GM19463 (cell line): ENCODE measurements around the gene SORBS1.
"Not testable (repeated sequence)": the region's sequence is repeated elsewhere in the genome, so short reads cannot be mapped to it uniquely, and the experiment has no call there.

ENCODE experiments used
- ATAC-seq: cut with Tn5 transposase; IDR thresholded peaks from one replicate; pipeline ENCODE4 v1.9.1; 2021; ENCODE audit warnings: mild to moderate bottlenecking, moderate library complexity; ENCODE audit not compliant: unreplicated experiment

The SORBS1 gene

DNA sequence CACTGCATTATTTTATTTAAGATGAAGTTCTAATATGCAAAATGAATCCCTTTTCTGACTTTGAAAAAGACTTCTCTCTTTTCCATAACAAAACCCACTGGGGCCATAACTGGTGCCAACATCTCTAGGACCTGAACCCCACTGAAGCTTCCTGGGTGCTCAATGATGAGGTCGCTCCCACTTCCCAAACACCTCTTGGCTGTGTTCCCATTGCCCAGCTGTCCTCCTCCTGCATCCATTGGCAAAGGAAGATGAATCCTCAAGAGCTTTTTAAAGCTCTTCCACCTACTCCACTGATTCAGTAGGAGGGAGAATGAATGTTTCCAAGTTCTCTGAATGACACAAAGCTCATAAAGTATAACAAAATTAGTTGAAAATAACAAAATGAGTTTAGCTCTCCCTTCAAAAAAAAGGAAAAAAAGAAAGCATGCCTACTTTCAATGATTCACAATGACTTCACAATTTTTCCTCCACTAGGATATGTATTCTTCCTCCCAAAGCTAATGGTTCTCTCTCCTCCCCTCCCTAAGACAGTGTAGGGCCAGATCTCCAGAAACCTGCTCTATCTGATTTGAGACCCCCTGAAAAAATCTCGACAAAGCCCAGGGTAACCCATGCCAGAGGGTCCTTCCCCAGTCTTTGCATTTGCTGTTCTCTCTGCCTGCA, 64.8 kb downstream of the SORBS1 start:
- no peak for ATAC-seq

DNA sequence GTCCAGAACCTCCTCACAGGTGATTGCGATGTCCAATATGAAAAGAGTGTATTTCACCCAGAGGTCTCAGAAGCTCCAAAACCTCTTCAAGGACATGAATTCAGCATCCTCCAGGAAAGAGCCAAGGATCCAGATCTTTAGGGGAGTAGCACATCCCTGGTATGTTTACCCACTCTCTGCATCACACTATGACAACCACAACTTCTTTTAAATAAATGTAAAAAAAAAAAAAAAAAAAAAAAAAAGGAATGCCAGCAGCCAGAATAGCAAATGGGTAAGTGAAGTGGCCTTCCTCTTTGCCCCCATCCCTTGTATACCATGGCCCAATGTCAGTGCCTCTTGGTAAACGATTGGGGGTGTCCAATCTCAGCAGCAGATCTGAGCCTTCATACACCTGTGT, 67.3 kb downstream of the SORBS1 start:
- ATAC-seq = no peak

DNA sequence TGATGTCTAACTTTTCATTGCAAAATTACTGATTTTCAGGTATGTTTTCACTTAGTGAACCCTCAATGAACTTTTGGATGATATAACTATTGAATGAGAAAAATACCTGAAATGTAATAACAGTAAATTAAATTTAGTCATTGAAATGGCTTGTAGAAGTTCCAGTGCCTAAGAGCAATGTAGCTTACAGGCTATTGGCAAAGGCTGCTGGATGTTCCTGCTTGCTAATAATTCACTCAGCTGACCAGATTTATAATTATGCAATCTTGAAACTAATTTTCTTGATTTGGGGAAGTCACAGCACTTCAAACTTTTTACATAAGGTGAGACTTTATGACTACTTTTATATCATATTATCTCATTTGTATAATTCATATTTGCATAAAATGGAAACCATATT, 73.2 kb downstream of the SORBS1 start:
- no peak for ATAC-seq

DNA sequence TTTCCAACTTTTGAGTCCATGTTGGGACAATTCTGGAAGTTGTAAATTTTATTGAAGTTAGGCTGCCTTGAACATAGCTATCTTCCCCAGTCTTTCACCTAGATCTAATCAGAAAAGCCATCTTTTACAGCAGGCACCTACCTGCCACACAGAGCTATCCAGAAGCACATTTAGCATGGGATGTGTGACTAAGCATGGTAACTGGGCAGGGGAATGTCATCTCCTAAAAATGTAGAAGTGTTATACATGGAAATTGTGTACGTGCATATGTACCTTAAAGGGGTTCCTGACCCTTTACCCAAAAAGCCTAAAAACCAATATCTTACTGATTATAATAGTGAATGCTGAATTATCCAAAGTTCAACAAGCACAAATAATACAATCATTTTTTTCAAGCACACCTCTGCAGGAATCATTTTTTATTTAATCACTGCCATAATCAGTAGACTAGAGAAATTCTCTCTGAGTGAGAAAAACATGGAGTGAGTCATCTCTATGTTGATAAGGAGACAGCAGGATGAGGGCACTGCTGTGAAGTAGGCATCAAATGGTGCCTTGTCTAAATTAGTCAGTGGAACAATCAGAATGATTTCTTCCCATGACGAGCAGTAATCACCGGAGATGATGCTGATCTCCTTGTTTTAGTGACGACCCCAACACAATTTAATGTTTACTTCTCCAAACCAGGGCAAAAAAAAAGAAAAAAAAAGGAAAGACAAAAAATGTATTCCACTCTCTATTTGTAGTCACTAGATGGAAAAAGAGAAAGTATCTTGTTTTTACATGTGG, 75.9 kb downstream of the SORBS1 start:
- ATAC-seq = no peak

DNA sequence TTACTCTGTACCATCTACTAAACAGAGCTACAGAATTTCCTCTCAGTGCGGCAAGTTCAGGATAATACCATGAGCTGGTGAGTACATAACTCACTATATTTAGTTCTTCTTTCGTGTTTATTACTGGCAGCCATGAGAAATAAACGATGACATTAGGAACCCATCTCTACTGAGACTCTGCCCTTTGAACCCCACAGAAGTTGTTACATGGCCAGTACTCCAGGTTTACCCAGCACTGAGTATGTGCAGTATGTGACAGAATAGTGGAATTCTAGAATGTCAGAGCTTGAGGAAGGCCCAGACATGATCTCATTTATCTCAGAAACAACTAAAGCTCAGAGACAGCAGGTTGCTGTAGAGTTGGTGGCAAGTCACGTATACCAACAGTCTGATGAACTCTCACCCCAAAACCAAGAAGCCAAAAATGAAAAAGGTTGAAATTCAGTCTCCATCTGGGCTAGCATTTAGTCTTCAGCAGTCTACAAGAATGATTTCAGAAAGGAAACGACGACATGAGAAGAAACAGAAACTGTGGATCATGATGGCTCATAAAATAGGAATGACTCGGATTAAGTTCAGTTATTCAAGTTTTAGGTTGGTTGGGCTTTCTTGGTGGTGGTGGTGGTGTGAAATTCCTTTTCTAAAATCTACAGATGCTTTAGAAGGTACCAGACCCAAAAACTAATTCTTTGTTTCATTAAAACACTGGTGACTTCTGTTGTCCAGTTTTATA, 78.5 kb downstream of the SORBS1 start:
- ATAC-seq = no peak

DNA sequence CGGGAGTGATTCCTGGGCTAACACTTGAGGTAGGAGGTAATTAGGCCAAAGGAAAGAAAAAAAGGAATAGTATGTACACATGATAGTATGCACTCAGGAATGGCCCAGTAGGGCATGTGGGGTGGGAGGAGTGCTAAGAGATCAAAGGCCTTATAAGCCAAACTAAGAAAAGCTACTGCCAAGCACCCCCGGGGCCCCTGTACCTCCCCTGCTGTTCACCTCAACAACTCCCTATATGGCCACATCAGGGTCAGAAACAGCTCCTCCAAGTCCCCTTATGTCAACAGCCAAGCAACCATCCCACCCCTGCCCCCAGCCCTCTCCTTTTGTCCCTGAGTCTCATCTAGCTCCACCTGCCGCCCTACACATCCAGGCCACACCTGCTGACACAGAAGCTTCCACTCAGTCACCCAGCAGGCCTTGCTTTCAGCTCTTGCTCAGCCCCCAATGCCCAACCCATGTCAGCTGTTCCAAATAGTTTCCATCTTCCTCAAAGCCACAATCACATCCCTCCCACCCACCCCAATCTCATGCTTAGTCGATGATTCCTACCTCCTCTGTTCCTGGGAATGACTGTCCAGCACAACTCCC, 80.2 kb downstream of the SORBS1 start:
- no peak for ATAC-seq

DNA sequence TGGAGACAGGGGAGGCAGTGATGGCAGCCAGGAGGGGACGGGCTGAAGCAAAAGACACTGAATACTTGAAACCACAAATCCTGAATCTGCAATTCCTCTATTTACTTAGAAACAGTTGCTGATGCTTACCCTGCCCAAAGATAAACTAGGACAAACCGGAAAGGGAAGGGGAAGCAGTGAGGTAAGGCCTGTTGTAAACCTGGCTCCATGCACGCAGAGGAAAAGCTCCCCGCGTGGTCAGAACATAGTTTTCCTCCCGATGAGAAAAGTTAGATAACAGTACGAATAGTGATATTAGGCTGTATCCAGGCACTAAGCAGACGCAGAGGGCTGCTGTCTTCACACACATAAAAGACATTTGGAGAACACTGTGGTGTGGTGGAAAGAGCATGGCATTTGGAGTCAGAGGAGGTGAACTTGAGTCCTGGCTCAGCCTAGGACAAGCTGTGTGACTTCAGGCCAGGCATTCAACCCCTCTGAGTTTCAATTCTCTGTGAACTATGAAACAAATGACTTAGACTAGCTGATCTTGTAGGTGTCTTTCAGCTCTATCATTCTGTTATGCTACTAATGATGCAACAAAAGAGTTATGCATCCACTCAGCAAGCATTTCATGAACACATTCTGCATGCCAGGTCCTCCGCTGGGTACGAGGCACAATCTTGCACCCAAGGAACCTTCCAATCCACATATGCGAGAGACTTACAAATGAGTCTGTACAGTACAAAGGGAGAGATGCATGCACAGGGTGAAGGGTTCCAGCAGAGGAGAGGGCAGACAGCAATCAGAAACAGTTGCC, 80.9 kb downstream of the SORBS1 start:
- no peak for ATAC-seq

DNA sequence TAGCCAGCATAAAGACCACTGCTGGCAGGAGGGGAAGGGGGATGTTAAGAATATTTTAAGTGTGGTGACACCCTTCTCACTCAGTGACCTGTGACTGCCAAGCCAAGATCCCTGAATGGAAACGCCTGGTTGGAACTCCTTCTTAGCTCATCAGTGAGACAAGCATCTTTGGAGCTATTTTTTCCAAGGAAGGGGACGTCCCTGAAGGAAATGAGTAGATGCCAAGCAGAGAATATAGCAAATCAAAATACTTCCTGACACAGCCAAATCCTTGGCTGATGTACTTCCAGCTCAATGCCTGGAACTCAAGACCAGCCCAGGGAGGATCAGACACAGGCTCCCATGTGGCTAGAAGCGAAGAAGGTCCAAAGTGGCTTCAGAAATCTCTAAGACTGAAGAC, 82.2 kb downstream of the SORBS1 start:
- no peak for ATAC-seq

DNA sequence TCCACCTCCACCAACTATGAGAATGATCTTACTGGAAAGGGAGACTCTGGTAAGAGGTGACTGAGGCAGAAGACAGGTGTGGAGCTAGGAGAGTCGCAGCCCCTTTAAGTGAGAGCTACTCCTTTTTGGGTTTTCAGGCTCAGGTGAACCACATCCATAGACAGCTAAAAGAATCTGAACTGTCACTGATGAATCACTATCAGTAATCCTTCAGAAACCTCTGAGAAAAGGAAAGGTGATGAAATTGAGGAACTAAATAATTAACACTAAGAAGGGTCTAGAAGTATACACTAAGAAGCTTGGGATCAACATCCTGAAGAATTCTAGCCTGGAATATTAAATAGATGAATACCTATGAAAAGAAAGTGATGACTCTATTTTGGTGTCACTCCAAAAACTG, 83.0 kb downstream of the SORBS1 start:
- no peak for ATAC-seq

DNA sequence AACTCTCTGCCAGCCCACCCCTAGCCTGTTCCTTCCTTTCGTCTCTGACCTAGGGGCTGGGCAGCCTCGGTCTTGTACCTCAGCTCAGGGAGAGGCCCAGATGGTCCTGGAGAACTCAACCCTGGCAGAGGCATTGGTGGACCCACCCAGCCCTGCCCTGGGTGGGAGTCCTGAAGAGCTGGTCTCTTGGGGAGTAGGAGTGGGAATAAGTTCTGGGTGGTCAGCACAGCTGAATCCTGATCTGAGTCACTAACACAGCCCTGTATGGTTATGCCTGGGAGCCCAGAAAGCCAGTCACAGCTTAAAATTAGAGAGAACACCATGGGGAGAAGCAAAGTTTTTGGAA, 84.0 kb downstream of the SORBS1 start:
- no peak for ATAC-seq

DNA sequence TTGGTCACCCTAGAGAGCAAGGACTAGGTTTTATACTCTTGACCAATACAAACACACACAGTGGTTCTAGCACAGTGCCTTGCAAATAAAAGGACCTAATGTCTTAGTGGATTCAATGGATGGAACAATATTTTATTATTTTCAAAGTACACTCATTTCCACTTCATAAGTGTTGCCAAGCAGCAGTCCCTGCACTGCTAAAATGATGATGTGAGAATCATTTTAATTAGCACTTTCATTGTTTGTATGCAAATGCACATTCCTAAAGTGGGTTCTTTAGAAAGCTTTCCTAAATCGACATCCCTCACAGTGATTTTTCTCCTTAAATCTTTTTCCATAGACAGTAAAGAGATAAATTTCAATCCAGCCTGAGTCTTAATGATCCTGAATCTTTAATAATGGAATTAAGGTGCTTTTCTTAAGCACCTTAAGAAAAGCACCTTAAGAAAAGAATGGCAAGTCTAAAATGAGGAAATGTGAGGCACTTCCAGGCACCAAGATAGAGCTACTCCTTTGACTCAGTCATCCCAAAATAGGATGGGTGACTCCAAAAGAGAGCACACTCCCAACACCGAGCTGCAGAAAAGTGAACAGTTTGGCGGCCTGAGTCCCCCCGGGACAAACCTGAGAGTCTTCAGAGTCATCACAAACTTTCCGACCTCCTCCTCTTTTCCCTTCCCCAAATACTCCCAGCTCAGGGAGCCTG, 84.5 kb downstream of the SORBS1 start:
- no peak for ATAC-seq

DNA sequence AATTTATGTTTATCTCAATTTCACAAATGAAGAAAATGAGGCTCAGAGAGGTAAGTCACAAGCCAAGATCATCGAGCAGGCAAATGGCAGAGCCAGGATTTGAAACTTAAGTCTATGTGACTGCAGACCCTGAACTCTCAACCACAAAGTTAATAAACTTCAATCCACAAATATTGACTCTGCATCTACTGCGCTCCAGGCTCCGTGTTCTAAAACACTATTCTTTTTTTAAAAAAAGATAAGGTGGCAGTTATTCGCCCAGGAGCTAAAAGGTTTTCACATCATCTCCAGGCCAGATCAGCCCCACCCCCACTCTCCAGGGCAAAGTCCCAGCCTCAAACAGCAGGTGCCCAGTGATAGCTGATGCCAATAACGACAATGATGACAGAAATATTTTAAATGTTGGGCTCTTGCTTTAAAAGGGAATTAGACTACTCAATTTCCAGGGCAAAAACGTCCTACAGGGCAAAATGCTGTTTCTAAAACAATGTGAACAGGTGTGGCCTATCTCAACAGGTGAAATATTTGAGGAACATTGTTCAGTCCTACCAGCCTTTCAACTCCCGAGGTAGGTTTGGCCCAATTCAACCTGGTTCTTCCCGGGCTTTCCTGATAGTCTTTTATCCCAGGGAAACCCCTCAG, 85.2 kb downstream of the SORBS1 start:
- no peak for ATAC-seq

DNA sequence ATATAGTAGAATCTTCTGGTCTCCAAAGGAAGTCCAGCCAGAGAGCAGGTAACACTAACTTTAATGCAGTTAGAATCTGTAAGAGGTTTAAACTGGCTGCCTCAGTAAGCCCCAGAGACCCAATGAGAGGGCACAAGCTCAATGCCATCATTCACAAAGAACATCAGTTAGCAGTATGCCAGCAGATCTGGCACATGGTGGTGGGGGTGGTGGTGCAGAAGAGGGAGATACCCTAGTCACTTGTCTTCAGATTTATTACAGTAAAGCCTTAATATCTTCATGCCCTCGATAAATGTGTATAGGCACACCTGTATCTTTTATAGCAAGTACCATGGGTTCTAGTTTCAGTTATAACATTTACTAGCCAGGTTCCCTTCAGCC, 86.2 kb downstream of the SORBS1 start:
- no peak for ATAC-seq

DNA sequence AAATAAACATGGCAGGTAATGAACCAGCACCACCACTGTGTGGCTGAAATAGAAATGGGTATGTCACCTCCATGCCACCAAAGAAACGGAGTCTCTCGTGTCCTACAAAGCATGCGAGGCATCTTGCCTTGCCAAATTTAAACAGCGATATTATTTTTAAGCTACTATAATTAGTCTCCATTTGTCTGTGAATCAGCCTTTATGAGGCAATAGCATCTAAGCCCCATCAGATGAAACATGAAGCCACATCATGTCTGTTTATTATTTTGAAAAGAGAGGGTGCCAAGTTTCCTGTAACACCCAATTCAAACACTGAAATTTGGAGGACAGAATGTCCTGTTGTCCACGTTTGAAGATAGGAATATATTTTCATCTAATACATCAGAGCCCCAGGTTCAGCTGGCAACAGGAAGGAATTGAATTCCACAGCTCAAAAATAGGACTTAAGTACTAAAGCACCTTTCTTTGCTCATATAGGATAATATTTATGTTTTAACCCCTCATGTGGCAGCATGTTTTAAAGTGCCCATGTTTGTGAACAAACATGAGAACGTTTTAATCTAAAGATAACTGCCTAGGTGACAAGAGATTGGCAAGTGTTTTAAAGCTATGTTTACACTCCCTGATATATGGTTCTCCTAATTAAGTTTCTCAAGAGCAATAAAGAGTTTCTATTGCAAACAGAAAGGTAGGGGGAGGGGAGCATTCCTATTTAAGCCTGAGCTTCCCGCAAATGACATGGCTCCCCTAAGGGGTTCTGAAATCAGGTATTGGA, 86.8 kb downstream of the SORBS1 start:
- ATAC-seq = no peak

DNA sequence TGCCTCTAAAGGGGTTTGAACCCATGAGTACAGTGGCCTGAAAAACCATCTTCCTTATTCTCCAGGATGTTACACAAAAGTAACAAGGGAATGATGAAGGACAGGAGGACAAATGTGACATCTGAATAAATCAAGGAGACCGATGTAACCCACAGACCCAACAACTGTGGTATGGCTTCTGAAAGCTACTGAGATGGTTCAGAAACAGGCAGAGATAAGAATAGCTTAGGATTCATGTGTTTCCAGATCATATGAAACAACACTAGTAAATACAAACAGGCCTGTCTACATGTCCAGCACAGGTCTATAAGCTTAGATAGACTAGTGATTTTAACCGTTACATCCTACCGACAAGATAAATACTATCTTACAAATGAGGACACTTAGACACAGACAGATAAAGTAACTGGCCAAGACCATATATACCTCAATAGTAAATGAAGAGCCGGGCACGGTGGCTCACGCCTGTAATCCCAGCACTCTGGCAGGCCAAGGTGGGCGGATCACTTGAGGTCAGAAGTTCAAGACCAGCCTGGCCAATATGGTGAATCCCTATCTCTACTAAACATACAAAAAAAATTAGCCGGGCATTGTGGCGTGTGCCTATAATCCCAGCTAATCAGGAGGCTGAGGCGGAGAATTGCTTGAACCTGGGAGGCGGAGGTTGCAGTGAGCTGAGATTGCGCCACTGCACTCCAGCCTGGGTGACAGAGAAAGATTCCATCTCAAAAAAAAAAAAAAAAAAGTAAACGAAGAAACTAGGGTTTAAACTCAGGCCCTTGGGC, 88.7 kb downstream of the SORBS1 start:
- no peak for ATAC-seq

DNA sequence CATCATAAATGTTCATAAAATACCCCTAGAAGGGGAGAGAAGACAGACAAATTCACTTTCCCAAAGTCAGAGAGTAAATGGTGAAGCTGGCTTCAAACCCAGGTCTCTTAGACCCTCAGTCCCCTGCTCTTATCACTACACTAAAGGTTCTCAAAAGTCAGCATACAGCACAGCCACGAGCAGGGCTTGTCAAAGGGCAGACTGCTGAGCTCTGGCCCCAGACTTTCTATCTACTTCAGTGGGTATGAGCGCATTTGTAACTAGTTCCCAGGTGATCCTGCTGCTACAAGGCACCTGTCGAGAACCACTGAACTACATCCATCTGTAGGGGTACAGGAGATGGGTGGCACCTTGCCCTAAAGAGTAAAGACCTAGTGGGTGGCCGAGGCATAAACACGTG, 91.5 kb downstream of the SORBS1 start:
- ATAC-seq = no peak

DNA sequence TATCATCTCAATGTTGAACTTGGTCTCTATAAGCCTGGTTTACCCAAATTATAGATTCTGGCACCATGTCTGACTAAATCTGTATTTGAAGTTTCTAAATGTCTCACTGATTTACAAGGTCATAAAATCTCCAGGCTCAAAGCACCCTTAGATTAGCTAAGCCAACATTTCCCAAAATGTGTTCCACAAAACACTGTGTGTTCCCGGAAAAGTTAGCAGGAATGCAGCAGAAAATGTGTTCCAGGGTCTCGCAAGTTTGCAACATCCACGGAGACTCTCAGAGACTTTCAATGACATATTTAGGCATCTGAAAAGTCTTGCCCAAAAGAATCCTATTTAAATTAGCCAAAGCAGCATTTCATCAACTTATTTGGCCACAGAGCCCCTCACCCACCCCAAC, 91.9 kb downstream of the SORBS1 start:
- ATAC-seq = no peak

DNA sequence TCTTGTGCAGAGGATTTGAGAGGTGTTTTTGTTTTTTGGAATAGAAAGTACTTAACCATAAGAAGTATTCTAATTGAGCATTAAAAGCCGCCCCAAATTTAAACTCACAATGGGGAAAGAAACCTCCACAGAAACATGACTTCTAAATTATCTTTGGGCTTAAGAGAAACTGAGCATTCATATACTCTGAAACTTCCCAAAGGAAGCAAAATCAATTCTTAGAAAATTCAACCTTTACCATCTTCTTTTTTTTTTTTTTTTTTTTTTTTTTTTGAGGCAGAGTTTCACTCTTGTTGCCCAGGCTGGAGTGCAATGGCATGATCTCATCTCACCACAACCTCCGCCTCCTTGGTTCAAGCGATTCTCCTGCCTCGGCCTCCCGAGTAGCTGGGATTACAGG, 93.5 kb downstream of the SORBS1 start:
- not testable (repeated sequence) for ATAC-seq
